Stimulated activated CD8-positive, alpha-beta memory T cell treated with anti-CD3 and anti-CD28 coated beads, Interleukin-7, amount 100 ng/mL, for 4 hours (primary cell): ENCODE measurements around the gene HSD11B2.

Experiments used
- DNase-seq, 2 donors: peaks; one replicate each; pipeline ENCODE4 v3.0.0-alpha.2; 2020; ENCODE audit warnings: low read depth in 2 of 2

HSD11B2 gene

DNA sequence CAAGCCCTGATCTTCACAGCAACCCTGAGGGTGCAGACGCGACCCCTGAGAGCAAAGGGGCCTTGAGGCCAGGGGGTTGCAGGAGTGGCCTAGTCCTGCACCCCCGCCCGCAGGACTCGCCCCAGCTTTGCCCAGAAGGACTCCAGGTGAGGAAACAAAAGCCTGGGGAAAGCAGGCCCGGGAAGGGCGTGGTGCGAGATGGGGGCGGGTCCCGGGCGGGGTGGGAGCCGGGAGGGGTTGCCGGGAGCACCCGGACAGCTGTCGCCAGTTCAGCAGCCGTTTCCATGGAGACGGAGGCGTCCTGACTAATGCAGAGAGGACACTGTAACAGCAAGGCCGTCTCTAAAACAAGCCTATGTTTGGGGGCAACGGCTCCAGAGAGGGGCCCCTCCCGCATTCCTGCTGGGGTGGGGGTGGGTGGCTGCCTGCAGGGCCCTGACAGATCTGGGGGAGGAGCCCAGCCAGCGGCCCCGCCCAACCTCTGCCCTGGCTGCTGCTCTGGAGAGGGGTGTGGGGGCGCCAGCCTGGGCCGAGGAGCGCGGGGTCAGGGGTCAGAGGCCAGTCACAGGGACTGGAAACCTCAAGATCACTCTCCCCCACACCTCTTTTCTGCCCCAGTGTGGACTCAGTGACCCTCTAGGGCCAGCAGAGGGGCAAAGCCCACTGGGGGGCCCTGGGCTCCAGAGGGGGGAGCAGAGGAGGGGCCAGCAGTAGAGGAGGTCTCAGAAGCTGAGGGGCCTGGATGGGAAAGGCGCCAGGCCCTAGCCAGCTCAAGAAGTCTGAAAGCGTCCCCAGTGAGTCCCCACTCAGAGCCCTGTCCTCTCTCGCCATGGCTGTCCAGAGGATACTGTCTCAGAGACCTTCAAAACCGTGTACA lies 34.5 kb upstream of the HSD11B2 start:
- DNase-seq = no peak

GRCh38 chr16:67397036-67397801 lies 33.7 kb upstream of the HSD11B2 start:
- no peak for DNase-seq

- no peak for DNase-seq
These were observed 32.9 kb upstream of the HSD11B2 start for GRCh38 chr16:67397812-67398545.

DNA sequence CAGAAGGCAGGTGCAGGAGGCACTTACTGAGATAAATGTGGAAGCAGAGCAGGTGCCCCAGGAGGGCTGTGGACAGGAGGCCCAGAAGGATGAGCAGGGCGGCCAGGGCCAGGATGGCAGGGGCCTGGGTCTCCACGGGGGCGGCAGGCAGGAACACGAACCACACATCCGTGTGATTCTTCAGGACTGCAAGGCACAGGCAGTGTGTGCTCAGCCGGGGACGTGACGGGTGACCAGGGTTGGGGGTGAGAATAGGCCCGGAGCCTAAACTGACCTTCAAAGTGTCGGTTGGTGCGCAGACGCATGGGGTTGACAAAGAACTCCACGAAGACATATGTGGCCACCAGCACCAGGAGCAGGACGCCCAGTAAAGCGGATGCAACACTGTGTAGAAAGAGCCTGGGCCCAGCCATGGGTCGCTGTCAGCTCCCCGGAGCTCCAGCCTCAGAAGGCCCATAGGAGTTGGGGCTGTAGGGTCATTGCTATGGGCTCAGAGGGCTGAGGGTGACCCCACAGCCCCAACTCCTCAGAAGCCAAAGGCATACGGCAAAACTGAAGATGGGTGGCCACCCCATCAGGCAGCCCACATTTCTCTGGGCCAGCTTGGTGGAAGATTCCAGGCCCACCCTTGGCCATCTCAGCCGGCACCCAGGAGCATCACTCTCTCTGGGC lies 32.2 kb upstream of the HSD11B2 start:
- DNase-seq = no peak

DNA sequence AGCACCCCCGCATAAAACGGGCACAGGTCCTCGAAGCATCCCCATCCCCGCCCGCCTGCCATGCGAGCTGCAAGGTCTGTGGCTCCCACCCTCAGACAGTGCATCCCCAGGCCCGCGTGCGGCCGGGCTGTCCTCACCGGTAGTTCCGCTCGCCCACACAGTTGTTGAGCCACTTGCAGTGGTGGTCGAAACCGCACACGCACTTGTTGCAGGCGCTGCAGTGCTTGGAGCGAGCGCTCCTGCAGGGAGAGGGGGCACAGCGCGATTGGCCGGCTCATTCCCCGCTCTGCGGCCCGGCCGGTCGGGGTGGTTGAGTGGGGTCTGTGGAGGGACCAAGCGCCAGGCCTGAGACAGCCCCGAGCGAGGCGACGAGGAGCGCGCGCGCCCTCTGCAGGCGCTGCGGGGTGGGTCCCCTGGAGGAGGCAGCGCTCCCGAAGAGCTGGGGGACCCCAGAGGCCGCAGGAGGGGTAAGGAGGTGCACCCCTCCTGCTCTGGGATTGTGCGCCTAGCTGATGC lies 31.6 kb upstream of the HSD11B2 start:
- no peak for DNase-seq

- no peak for DNase-seq
These were observed 30.9 kb upstream of the HSD11B2 start for GRCh38 chr16:67399749-67400704.

DNA sequence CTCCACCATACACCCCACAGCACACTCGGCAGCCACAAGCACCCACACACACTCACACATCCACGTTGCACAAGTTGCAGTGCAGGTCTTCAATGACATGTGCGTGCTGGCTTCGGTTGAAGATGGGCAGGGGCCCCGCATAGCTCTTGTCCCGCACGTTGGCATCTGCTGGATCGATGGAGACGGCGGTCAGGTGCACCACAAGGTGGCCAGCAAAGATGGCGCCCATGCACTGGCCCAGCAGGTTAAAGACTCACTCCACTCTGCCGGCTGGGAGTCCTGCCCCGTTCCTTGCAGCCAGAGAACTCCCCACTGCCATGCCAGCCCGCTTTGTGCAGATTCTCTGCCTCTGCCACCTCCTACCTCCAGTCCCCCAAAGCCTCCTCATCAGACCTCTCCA lies 30.0 kb upstream of the HSD11B2 start:
- DNase-seq = no peak

DNA sequence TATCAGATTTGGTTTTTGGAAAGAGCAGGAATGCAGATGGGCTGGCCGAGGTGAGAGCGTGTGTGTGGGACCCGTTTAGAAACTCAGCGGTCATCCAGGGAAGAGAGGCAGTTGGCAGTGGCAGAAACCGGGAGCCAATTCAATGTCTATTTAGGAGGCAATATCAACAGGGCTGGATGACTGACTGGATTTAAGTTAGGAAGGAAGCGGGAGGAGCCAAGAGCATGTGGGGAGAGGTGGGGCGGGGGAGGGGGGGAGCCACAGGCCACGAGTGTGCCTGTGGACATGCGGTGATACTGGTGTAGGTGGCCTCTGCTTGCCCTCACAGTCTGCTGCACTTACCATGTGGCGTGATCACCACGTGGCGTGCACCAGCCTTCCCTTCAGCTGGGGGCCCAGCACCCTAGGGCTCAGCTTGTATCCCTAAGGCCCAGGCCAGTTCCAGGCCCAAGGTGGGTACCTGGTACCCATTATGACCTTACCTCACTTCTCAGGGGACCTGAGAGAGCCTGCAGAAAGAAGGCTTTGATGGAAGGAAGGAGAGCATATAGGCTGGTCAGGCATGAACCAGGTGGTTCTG lies 26.9 kb upstream of the HSD11B2 start:
- no peak for DNase-seq

DNA sequence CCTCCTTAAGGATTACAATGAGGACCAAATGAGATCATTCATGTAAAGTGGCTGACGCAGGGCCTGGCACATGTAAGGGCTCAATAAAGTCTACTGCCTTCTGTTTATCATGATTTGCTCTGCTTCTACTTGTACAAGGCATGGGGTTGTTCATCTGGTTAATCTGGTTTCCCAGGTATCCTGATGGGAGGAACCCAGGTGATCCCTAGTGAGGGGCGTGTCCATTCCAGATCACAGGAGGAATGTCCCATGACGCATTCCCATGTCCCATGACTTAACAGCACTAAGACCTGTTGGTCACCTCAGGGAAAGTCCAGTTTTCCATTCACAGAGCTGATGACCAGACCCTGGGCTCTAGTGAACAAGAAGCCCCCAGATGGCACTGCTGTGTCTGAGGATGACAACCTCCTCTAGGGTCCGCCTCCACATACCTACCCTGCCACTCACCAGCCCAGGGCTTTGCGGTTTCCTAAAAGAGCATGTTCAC lies 26.1 kb upstream of the HSD11B2 start:
- no peak for DNase-seq

- no peak for DNase-seq
These were observed 25.6 kb upstream of the HSD11B2 start for GRCh38 chr16:67405336-67405735.

DNA sequence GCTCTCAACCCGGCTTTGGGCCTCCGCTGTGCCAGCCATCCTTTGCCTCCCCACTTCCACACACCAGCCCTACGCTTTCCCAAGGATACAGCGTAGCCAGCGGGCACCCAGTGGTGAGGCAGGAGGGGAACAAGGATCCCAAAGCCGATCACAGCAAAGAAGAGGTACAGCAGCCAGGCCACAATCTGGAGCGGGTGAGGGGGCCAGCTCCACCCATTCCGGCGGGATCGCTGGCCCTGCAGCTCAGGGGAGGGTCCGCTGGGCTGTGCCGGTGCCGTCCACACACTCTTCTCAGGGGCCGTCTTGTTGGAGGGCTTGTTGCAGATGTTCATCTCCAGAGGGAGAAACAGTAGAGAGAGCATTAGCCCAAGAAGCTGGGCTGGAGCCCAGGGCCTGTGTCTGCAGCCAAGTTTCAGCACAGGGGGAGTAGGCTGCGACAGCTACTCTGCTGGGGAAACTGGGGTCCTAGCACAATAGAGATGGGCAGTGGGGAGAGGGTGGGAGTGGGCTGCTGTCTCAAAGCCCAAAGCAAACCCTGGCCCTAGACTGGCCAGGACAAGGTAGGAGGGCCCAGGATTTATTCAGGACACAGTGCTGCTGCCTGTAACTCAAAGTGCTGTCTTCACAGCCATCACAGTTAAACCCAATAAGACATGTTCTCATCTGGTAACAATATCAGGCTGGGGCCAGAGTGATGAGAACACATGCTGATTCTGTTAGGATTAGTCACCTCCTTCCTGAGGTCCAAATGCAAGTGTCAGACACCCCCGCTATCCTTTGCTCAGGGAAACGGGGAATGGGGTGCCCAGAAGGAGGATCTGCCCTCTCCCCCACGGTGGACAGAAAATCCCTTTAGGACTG lies 24.6 kb upstream of the HSD11B2 start:
- no peak for DNase-seq

DNA sequence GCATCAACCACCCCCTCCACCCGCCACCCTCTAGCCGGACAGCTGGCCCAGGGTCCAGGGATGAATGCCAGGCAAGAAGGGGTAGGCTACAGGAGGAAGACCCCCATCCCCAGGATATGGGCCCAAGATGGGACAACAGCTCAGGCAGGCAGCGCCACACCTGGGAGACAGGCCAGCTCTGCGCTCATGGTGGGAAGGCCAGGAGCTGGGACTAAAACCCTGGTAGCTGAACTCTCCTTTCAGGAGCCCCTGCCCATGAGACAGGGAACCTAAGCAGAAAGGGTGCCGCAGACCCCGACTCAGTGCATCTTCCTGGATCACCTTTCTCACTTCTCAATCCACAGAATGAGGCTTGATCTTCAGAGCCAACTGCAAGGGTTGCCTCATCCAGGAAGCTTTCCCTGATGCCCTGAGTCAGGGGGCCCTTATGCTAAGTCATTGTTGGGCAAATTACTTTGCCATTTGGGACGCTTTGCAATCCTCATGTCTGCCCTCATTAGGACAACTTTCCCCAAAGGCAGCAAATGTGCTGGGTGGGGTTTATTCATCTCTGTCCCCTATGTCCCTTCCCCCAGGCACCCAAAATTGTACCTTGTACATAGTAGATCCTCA lies 23.6 kb upstream of the HSD11B2 start:
- DNase-seq = no peak

- no peak for DNase-seq
These were observed 23.0 kb upstream of the HSD11B2 start for GRCh38 chr16:67407788-67408452.

DNA sequence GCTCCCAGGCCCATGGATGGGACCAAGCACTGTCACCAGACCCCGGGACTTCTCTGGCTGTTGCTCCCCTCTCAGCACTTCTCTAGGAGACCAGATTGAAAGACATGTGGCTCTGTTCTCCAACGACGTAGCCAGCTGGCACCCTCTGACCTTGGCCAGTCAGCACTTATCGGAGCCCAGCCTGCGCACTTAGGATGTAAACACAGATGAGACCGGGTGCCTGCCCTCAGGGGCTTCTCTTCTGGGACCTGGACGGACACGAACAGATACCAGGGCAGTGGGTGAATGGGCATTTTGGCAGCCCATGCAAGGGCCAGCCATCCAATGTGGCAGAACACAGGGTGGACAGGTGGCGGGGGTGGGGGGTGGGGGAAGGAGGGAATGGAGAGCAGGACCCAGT lies 21.3 kb upstream of the HSD11B2 start:
- no peak for DNase-seq

DNA sequence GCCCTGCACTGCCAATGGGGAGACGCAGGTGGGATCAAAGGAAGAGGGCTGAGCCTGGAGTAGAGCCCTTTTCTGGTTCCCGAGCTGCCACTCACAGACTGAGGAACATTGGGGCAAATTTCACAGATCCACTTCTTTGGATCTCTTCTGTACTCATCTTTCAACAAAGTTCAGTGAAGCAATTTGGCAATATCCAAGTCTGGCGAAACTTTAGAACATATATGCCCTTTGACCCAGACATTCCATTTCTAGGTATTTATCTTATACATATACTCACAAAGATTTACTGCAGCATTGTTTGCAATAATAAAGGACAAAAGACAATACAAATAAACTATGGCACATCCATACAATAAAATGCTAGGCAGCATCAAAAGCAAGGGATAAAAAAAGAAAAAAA lies 19.6 kb upstream of the HSD11B2 start:
- no peak for DNase-seq

DNA sequence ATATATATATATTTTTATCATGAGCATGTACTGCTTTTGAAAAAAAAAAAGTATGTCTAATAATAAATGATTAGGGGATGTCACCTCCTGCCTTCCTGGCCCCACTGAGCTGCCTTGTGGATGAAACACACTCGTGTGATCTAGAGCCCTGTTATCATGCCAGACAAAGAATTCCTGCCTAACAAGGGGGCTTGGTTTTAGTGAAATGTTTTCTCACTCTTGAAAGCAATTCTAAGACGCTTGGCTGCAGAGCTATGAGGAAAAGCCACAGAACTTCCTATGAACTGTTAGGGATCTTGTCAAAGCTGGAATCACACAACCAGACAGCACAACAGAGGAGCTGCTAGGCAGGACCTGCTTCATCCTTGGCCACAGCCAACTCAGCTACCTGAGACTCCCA lies 18.6 kb upstream of the HSD11B2 start:
- DNase-seq = no peak

- DNase-seq = no peak
These were observed 16.7 kb upstream of the HSD11B2 start for GRCh38 chr16:67413978-67414911.
